GM12872 (cell line): ENCODE results near the gene PHACTR1.

ENCODE experiments used
- CTCF ChIP-seq: IDR thresholded peaks from 3 replicates; pipeline ENCODE4 v1.5.1; 2011; ENCODE audit warnings: low read depth, mild to moderate bottlenecking, low read length, moderate library complexity; ENCODE audit not compliant: insufficient read depth

PHACTR1 gene

GRCh38 chr6:13163161-13163944 lies 446.8 kb downstream of the PHACTR1 start:
- TF ChIP-seq CTCF, result no peak

- no peak for TF ChIP-seq CTCF
Observed at GRCh38 chr6:13164291-13164690, 447.7 kb downstream of the PHACTR1 start.

GRCh38 chr6:13165502-13166172 lies 449.1 kb downstream of the PHACTR1 start:
- TF ChIP-seq CTCF, result no peak

GRCh38 chr6:13166269-13166668 lies 449.7 kb downstream of the PHACTR1 start:
- TF ChIP-seq CTCF, result no peak

GRCh38 chr6:13166916-13167315 lies 450.3 kb downstream of the PHACTR1 start:
- TF ChIP-seq CTCF, result no peak

- no peak for TF ChIP-seq CTCF
Observed at GRCh38 chr6:13172291-13172690, 455.7 kb downstream of the PHACTR1 start.

- TF ChIP-seq CTCF, result no peak
Observed at GRCh38 chr6:13175087-13175486, 458.5 kb downstream of the PHACTR1 start.
